Glomerular endothelial cell (primary cell): ENCODE measurements around the gene THAP7. TPM values are rescaled to one million over a fixed set of nuclear protein-coding genes. Genes with fewer than 3 reads are reported as not detected.
"Not testable (repeated sequence)": the region's sequence is repeated elsewhere in the genome, so short reads cannot be mapped to it uniquely, and the experiment has no call there.

Experiments used
- DNase-seq: peaks from one replicate; pipeline ENCODE4 v3.0.0-alpha.2; 2011; ENCODE audit warnings: low read depth, low spot score; ENCODE audit errors: extremely low read depth
- total RNA-seq: library from RNA; depleted of rRNA; stranded (reverse); fragments of >200 nt; gene quantifications from 2 replicates; pipeline ENCODE4 v1.2.3, GENCODE V29; 2015

THAP7 gene
- total RNA-seq, 1 donor from 2014 or later, result 19.7 TPM

GRCh38 chr22:20979940-20980453, 21.9 kb downstream of the THAP7 start:
- DNase-seq, result no peak

GRCh38 chr22:20979243-20979809, 22.6 kb downstream of the THAP7 start:
- DNase-seq, result no peak

- DNase-seq, result no peak
These were observed 23.5 kb downstream of the THAP7 start for GRCh38 chr22:20978419-20978818.

- DNase-seq, result no peak
These were observed 24.3 kb downstream of the THAP7 start for GRCh38 chr22:20977516-20978170.

GRCh38 chr22:20977019-20977418, 24.9 kb downstream of the THAP7 start:
- DNase-seq, result no peak

- DNase-seq, result no peak
These were observed 25.5 kb downstream of the THAP7 start for GRCh38 chr22:20976291-20976877.

GRCh38 chr22:20975541-20976290, 26.2 kb downstream of the THAP7 start:
- DNase-seq, result no peak

GRCh38 chr22:20974336-20974955, 27.5 kb downstream of the THAP7 start:
- no peak for DNase-seq

GRCh38 chr22:20973634-20974286, 28.2 kb downstream of the THAP7 start:
- DNase-seq, result no peak

GRCh38 chr22:20972933-20973577, 28.9 kb downstream of the THAP7 start:
- DNase-seq, result no peak

- not testable (repeated sequence) for DNase-seq
These were observed 29.8 kb downstream of the THAP7 start for GRCh38 chr22:20972014-20972694.

- no peak for DNase-seq
These were observed 30.8 kb downstream of the THAP7 start for GRCh38 chr22:20970939-20971657.

GRCh38 chr22:20968281-20968977, 33.5 kb downstream of the THAP7 start:
- DNase-seq, result no peak

- DNase-seq, result no peak
These were observed 34.2 kb downstream of the THAP7 start for GRCh38 chr22:20967697-20968211.

- DNase-seq, result no peak
These were observed 34.8 kb downstream of the THAP7 start, which contains the start of gene AIFM3 for GRCh38 chr22:20966883-20967696. TSS of gene AIFM3 (plus strand) at chr22:20967255. CDS start at chr22:20967945, 690 bp downstream.

GRCh38 chr22:20965888-20966855, 35.7 kb downstream of the THAP7 start:
- DNase-seq, result no peak
